OCI-LY3 (cell line): ENCODE measurements around the gene EYA3.

Source experiments
- H2AFZ ChIP-seq: fragments of 200-600, 300-600 bp; shearing (Covaris generic); 2 replicates; pipeline ENCODE4 v1.6.0; 2014; ENCODE audit warnings: antibody characterized with exemption, low read depth, low read length
- H3K27ac ChIP-seq: fragments of 200-600, 300-600 bp; sonication (generic); 2 replicates; pipeline ENCODE4 v1.5.1; 2014; ENCODE audit warnings: mild to moderate bottlenecking, low read length, moderate library complexity, mixed read lengths
- H3K27me3 ChIP-seq: fragments of 200-600, 300-600 bp; sonication (generic); 2 replicates; pipeline ENCODE4 v1.6.1; 2014; ENCODE audit warnings: low read depth, low read length, mixed read lengths
- H3K36me3 ChIP-seq: fragments of 200-600, 300-600 bp; sonication (generic); replicated peaks from 2 replicates; pipeline ENCODE3; 2014; ENCODE audit warnings: low read depth, low read length, mixed read lengths
- H3K4me1 ChIP-seq: fragments of 300-600, 200-600 bp; sonication (generic); 2 replicates; pipeline ENCODE4 v1.6.1; 2014; ENCODE audit warnings: low read length, mixed read lengths
- H3K4me2 ChIP-seq: fragments of 200-600, 300-600 bp; sonication (generic); 2 replicates; pipeline ENCODE4 v1.6.1; 2014; ENCODE audit warnings: low read length, mixed read lengths
- H3K4me3 ChIP-seq: fragments of 300-600, 200-600 bp; sonication (generic); 2 replicates; pipeline ENCODE4 v1.5.1; 2014; ENCODE audit warnings: antibody characterized with exemption, mild to moderate bottlenecking, low read length, moderate library complexity
- H3K79me2 ChIP-seq: fragments of 300-600, 200-600 bp; shearing (Covaris generic); 2 replicates; pipeline ENCODE4 v1.6.1; 2014; ENCODE audit warnings: mild to moderate bottlenecking, low read length, mixed read lengths
- H3K9ac ChIP-seq: fragments of 300-600, 200-600 bp; shearing (Covaris generic); 2 replicates; pipeline ENCODE4 v1.6.0; 2014; ENCODE audit warnings: mild to moderate bottlenecking, low read length, moderate library complexity
- H3K9me3 ChIP-seq: fragments of 200-600, 300-600 bp; shearing (Covaris generic); 2 replicates; pipeline ENCODE4 v1.6.1; 2014; ENCODE audit warnings: low read length, mixed read lengths; ENCODE audit not compliant: insufficient read depth
- H4K20me1 ChIP-seq: fragments of 200-600, 300-600 bp; sonication (generic); 2 replicates; pipeline ENCODE4 v1.6.1; 2016; ENCODE audit warnings: low read length, mixed read lengths; ENCODE audit not compliant: insufficient read depth
- EZH2phosphoT487 ChIP-seq: fragments of 200-600 bp; shearing (Covaris generic); IDR thresholded peaks from 2 replicates; pipeline ENCODE4 v1.6.1; 2018; ENCODE audit warnings: antibody characterized with exemption, mixed run types, low read depth
- TF ChIP-seq, protein P1 (sequence below): fragments of 200-600, 300-600 bp; sonication (generic); IDR thresholded peaks from 2 replicates; pipeline ENCODE4 v1.5.1; 2014; ENCODE audit warnings: antibody characterized with exemption, low read length, low read depth

EYA3 gene

DNA sequence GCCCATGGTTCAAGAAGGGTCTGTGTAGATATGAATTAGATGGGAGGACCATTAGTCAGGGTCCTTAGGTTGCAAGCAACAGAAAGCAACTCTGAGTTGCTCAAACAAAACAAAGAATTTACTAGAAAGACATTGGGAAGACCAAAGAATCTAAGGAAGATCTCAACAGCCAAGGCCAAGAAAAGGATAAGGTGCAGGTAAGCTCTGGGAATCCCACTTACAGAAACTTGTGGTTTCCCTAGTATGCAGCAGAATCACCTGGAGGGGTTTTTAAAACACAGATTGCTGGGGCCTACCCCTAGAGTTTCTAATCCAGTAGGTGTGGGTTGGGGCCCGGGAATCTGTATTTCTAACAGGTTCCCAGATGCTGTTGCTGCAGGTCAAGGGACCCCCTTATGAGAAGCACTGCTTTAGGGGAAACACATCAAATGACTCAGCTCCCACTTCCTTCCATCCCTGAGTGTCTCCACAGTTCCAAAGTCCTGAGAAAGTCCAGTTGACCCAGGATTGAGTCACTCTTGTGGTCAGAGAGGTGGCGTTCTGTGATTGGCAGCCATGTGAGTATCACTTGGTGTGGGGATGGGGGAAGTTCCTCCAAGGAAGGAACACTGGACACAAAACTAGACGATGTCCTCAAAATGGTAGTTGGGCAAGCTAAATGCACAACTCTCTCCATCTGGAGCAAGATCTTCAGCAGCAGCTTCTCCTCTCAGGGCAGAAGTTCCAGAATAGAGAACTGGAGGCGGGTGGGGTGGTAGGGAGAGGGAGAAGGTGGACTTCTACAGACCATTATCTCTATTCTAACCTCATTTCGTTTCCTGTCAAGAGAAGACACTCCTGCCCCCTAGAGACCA, 24.2 kb upstream of the EYA3 start:
- H3K9me3 ChIP-seq = no peaks in the 10 kb centered on the region
- no peak overlapping the region for H3K4me2 ChIP-seq
- H3K79me2 ChIP-seq = no peaks in the 10 kb centered on the region
- H3K27me3 ChIP-seq = no peaks in the 10 kb centered on the region
- TF ChIP-seq, protein P1, sequence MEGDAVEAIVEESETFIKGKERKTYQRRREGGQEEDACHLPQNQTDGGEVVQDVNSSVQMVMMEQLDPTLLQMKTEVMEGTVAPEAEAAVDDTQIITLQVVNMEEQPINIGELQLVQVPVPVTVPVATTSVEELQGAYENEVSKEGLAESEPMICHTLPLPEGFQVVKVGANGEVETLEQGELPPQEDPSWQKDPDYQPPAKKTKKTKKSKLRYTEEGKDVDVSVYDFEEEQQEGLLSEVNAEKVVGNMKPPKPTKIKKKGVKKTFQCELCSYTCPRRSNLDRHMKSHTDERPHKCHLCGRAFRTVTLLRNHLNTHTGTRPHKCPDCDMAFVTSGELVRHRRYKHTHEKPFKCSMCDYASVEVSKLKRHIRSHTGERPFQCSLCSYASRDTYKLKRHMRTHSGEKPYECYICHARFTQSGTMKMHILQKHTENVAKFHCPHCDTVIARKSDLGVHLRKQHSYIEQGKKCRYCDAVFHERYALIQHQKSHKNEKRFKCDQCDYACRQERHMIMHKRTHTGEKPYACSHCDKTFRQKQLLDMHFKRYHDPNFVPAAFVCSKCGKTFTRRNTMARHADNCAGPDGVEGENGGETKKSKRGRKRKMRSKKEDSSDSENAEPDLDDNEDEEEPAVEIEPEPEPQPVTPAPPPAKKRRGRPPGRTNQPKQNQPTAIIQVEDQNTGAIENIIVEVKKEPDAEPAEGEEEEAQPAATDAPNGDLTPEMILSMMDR = peak; percentile 40; the same call in 1 of the 2 replicates
- no peak for TF ChIP-seq EZH2phosphoT487
- H3K27ac ChIP-seq = no peak overlapping the region
- H2AFZ ChIP-seq = peak overlapping the region; percentile 65; the same call in 1 of the 2 replicates
- H4K20me1 ChIP-seq = no peaks in the 10 kb centered on the region
- H3K4me1 ChIP-seq = peaks cover 43% of the 10 kb centered on the region
- no peak overlapping the region for H3K4me3 ChIP-seq
- no peaks in the 10 kb centered on the region for H3K36me3 ChIP-seq
- no peak overlapping the region for H3K9ac ChIP-seq

DNA sequence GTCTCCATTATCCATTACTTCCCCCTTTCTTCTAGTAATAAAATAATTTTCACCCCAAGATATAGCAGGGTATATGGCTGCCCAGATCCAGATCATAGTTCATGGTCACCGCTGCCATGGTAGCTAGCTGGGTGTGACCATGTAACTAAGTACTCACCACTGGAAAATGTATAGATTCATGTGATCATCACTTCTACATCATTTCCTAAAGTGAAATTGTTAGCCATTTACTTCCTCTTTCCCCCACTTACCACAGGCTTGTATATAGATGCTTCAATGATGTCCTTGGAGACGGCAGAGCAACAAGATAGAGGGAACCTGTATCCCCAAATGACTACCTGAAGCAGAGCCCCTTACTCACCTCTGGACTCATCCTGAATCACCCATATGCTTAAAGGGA, 22.7 kb upstream of the EYA3 start:
- Histone ChIP-seq H3K9ac (no peak overlapping the region), H2AFZ (peak overlapping the region; percentile 69; the same call in 1 of the 2 replicates), H3K27me3 (no peaks in the 10 kb centered on the region), H3K27ac (no peak overlapping the region), H3K4me2 (peak overlapping the region; percentile 35), H3K4me3 (no peak overlapping the region), H3K4me1 (peaks cover 43% of the 10 kb centered on the region), H3K36me3 (no peaks in the 10 kb centered on the region), H3K9me3 (no peaks in the 10 kb centered on the region), H4K20me1 (no peaks in the 10 kb centered on the region), H3K79me2 (no peaks in the 10 kb centered on the region)
- TF ChIP-seq, protein P1 = no peak
- TF ChIP-seq EZH2phosphoT487 = no peak

DNA sequence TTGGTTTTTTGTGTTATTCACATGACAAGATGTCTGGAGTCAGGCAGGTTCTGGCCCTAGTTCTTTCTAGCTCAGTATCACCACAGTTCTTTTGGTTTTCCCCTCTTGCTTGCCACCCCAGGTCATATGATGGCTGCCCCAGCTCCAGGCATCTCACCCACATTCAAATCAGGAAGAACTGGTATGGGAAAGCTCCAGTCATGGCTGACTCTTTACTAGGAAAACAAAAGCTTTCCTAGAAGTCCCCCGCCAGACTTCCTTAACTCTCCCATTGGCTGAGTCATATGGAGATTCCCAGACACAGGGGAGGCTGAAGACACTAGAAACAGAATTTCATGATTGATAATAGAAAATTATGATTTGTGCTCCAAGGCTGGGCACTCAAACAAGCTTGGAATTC, 22.1 kb upstream of the EYA3 start:
- Histone ChIP-seq H2AFZ (no peak overlapping the region), H3K79me2 (no peaks in the 10 kb centered on the region), H3K4me3 (no peak overlapping the region), H3K9ac (no peak overlapping the region), H3K9me3 (no peaks in the 10 kb centered on the region), H4K20me1 (no peaks in the 10 kb centered on the region), H3K4me2 (peak overlapping the region; percentile 35; the same call in 1 of the 2 replicates), H3K27me3 (no peaks in the 10 kb centered on the region), H3K27ac (no peak overlapping the region), H3K36me3 (no peaks in the 10 kb centered on the region), H3K4me1 (peaks cover 39% of the 10 kb centered on the region)
- TF ChIP-seq, protein P1 = no peak
- no peak for TF ChIP-seq EZH2phosphoT487

DNA sequence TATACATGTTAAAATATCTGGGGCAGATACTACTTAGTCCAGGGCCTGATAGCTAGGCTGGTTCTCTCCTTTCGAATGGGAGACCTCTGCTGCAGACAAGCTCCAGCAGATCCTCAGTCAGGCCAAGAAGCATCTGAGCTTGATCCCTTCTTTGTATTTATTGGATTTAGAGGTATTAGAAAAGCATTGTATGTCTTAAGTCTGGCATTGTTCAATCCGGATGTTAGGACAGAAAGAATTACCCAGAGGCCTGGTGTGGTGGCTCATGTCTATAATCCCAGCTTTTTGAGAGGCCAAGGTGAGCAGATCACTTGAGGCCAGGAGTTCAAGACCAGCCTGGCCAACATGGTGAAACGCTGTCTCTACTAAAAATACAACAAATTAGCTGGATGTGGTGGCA, 21.2 kb upstream of the EYA3 start:
- H3K4me3 ChIP-seq = no peak overlapping the region
- TF ChIP-seq EZH2phosphoT487 = no peak
- TF ChIP-seq, protein P1 = no peak
- no peaks in the 10 kb centered on the region for H3K79me2 ChIP-seq
- H4K20me1 ChIP-seq = no peaks in the 10 kb centered on the region
- H3K27me3 ChIP-seq = no peaks in the 10 kb centered on the region
- no peak overlapping the region for H2AFZ ChIP-seq
- peaks cover 30% of the 10 kb centered on the region for H3K4me1 ChIP-seq
- no peak overlapping the region for H3K27ac ChIP-seq
- no peak overlapping the region for H3K4me2 ChIP-seq
- no peak overlapping the region for H3K9ac ChIP-seq
- no peaks in the 10 kb centered on the region for H3K36me3 ChIP-seq
- H3K9me3 ChIP-seq = no peaks in the 10 kb centered on the region
